ENCODE measurements around the gene PVALB. TPM values are rescaled to one million over a fixed set of nuclear protein-coding genes. Genes with fewer than 3 reads are reported as not detected.

Gene PVALB
- total and polyA plus RNA-seq, 3 donors from 2014 or later: 2.3 to 3.0 TPM; not detected in 1

DNA sequence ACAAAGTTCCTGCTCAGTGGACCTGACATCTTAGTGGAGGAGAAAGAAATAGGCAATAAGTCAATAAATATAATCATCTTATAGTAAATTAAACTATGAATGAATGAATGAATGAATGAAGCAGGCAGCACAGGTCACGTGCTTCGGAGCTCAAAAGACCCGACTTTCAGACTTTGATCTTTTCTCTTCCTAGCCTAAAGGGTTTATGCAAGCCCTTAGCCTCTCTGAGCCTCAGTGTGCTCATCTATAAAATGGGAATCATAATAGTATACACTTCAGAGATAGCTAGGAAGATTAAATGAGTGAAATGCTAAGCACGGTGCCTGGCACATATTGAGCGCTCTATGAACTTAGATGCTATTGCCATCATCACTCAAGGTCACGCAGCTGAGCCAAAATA lies 7.5 kb downstream of the PVALB start:
- Histone ChIP-seq H3K4me1 (no peaks in the 10 kb centered on the region), H3K36me3 (ENCODE audit: low read depth, missing control alignments) (no peaks in the 10 kb centered on the region), H3K4me3 (no peak overlapping the region), H3K9me3 (no peaks in the 10 kb centered on the region), H3K27ac (no peak overlapping the region), H3K27me3 (no peaks in the 10 kb centered on the region)
- intact Hi-C loops (cut with DNase I; ENCODE audit: low total_unique reads): no loop called here
- TF ChIP-seq, protein P1, sequence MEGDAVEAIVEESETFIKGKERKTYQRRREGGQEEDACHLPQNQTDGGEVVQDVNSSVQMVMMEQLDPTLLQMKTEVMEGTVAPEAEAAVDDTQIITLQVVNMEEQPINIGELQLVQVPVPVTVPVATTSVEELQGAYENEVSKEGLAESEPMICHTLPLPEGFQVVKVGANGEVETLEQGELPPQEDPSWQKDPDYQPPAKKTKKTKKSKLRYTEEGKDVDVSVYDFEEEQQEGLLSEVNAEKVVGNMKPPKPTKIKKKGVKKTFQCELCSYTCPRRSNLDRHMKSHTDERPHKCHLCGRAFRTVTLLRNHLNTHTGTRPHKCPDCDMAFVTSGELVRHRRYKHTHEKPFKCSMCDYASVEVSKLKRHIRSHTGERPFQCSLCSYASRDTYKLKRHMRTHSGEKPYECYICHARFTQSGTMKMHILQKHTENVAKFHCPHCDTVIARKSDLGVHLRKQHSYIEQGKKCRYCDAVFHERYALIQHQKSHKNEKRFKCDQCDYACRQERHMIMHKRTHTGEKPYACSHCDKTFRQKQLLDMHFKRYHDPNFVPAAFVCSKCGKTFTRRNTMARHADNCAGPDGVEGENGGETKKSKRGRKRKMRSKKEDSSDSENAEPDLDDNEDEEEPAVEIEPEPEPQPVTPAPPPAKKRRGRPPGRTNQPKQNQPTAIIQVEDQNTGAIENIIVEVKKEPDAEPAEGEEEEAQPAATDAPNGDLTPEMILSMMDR (IDR thresholded peaks at IDR 0.05): no peak
- no peak for TF ChIP-seq POLR2A (IDR thresholded peaks at IDR 0.05)
- no peak for DNase-seq
- WGBS, 2 donors: 95 to 96% methylated on average over 6 of the region's 6 CpGs

DNA sequence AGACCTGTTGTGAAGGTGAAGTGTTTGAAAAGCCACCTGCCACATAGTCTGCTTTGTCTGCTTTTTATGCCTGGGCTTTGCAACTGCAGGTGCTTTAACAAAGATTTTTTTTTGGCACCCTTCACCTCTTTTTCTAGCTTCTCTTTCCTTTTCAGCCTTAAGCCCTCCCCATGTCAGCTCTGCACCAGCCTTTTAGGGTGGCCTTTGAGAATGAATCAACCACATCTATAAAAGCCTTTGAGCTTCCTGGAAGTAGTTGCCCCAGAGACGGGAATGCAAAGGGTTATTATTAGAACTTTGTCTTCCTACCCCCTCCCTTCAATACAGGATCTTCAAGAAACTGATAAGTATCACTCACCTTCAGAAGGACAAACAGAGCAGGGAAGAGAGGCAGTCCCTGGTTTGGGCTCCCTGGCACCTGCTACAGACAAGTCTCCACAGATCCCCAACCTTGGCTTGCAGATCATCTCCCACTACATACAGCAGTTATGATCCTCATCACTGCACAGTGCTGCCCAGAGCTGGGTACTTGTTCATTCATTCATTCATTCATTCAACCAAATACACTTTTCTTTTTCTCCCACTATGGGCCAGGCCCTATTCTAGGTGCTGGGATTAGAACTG lies 8.0 kb downstream of the PVALB start:
- Histone ChIP-seq H3K27ac (no peak overlapping the region), H3K4me3 (no peak overlapping the region), H3K36me3 (ENCODE audit: low read depth, missing control alignments) (no peaks in the 10 kb centered on the region), H3K27me3 (no peaks in the 10 kb centered on the region), H3K4me1 (no peaks in the 10 kb centered on the region), H3K9me3 (no peaks in the 10 kb centered on the region)
- intact Hi-C loops (cut with DNase I; ENCODE audit: low total_unique reads): no loop called here
- TF ChIP-seq, protein P1 (IDR thresholded peaks at IDR 0.05): no peak
- no peak for TF ChIP-seq POLR2A (IDR thresholded peaks at IDR 0.05)
- 67 to 86% methylated on average over 1 of the region's 1 CpG for WGBS, 2 donors
- no peak for DNase-seq

DNA sequence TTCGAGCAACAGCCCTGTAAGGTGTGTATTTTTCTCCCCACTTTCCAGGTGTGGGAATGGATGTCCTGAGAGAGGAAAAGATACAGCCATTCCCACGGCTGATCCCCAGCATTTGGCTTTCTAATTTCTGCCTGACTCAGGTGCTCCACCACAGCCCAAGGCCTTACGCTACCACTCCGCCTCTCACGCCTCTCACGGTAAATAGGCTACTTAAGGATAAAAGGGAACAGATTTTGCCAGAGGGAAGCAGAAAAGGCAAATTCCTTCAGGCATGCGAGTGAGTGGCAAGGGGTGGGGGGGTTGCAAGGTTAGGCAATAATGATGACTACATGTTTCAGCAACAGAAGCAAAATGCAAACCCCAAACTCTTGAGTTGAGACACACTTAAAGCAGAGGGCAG lies 9.2 kb downstream of the PVALB start:
- no peaks in the 10 kb centered on the region for H3K36me3 ChIP-seq (ENCODE audit: low read depth, missing control alignments)
- H3K27me3 ChIP-seq: no peaks in the 10 kb centered on the region
- intact Hi-C loops (cut with DNase I; ENCODE audit: low total_unique reads): no loop called here
- 84 to 89% methylated on average over 7 of the region's 7 CpGs for WGBS, 2 donors
- no peak for DNase-seq
- H3K4me1 ChIP-seq: no peaks in the 10 kb centered on the region
- H3K4me3 ChIP-seq: no peak overlapping the region
- no peak overlapping the region for H3K27ac ChIP-seq
- no peaks in the 10 kb centered on the region for H3K9me3 ChIP-seq
- TF ChIP-seq, protein P1 (IDR thresholded peaks at IDR 0.05): no peak
- TF ChIP-seq POLR2A (IDR thresholded peaks at IDR 0.05): no peak

DNA sequence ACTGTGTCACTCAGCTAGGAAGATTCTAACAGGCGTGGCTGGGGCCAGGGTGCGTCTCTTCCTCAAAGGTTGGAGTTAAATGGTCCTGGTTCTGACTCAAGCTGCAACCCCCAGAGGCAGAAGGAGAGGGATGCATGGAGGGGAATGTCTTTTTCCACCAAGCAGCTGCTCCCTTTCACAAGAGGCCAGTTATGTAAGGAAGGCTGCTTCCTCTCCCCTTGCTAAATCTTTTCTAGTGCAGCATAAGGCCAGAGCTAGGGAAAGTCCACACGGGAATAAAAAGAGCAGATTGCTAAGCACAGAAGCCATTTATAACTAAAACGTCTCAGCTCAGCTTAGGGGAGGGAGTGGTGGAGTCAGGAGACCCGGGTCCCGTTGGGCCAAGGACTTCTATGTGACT lies 10.0 kb downstream of the PVALB start:
- Histone ChIP-seq H3K27me3 (no peaks in the 10 kb centered on the region), H3K36me3 (ENCODE audit: low read depth, missing control alignments) (no peaks in the 10 kb centered on the region), H3K27ac (no peak overlapping the region), H3K4me1 (no peaks in the 10 kb centered on the region), H3K4me3 (no peak overlapping the region), H3K9me3 (no peaks in the 10 kb centered on the region)
- 46 to 58% methylated on average over 6 of the region's 6 CpGs for whole genome bisulfite sequencing, 2 donors
- TF ChIP-seq, protein P1 (IDR thresholded peaks at IDR 0.05): no peak
- no peak for TF ChIP-seq POLR2A (IDR thresholded peaks at IDR 0.05)
- intact Hi-C loops (cut with DNase I; ENCODE audit: low total_unique reads): no loop called here
- no peak for DNase-seq

DNA sequence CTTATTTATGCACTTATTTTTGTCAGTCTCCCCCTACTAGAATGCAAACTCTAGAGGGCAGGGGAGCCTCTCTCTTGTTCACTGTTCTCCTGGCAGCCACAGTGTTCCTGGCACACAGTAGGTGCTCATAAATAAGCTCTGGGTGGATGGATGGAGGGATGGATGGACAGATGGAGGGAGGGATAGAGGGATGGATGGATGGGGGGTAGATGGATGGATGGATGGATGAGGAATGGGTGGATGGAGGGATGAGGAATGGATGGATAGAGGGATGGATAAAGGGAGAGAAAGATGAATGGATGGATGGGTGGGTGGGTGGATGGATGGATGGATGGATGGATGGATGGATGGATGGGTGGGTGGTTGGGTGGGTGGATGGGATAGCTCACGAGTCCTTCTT lies 13.5 kb downstream of the PVALB start:
- Histone ChIP-seq H3K4me3 (no peak overlapping the region), H3K4me1 (no peaks in the 10 kb centered on the region), H3K27me3 (no peaks in the 10 kb centered on the region), H3K36me3 (ENCODE audit: low read depth, missing control alignments) (no peaks in the 10 kb centered on the region), H3K27ac (no peak overlapping the region), H3K9me3 (no peaks in the 10 kb centered on the region)
- intact Hi-C loops (cut with DNase I; ENCODE audit: low total_unique reads): no loop called here
- no peak for DNase-seq
- WGBS, 2 donors: 76 to 81% methylated on average over 1 of the region's 1 CpG
- no peak for TF ChIP-seq POLR2A (IDR thresholded peaks at IDR 0.05)

All from testis (tissue), 3 donors.